Motor neuron (in vitro differentiated cells): ENCODE data around the gene MYO15B. TPM values are rescaled to one million over a fixed set of nuclear protein-coding genes. Genes with fewer than 3 reads are reported as not detected.

ENCODE experiments used
- ATAC-seq, 8 experiments: fragments of 200-7000 bp; cut with Tn5 transposase; replicated peaks in 6 of 8; 2 replicates each; pipeline ENCODE4 v1.8.0; 2021; ENCODE audit warnings: mild to moderate bottlenecking in 8 of 8, moderate library complexity in 8 of 8
- H3K27ac ChIP-seq, 2 donors: fragments of 250-450 bp; sonication (Bioruptor Pico); 2 replicates each; pipeline ENCODE4 v1.9.0; 2021; ENCODE audit warnings: antibody characterized with exemption in 2 of 2, mild to moderate bottlenecking in 2 of 2, moderate library complexity in 1 of 2
- H3K4me1 ChIP-seq, 2 donors: fragments of 250-450 bp; sonication (Bioruptor Pico); replicated peaks in 1 of 2; 2 replicates each; pipeline ENCODE4 v1.6.1; 2021; ENCODE audit warnings: antibody characterized with exemption in 2 of 2, mild to moderate bottlenecking in 2 of 2, moderate library complexity in 1 of 2
- H3K4me3 ChIP-seq, 5 donors: fragments of 250-450 bp; sonication (Bioruptor Pico); 2 replicates each; pipeline ENCODE4 v1.9.0; 2021; ENCODE audit warnings: antibody characterized with exemption in 5 of 5, mild to moderate bottlenecking in 5 of 5, moderate library complexity in 4 of 5
- WGBS, 10 experiments: fragments of 450-650 bp; shearing (Covaris generic); methylation state at CpG; one replicate each; pipeline ENCODE4 v1.0.0; 2022; 5-methylcytosine and 5-hydroxymethylcytosine counted together
- in situ Hi-C, 9 experiments: fragments of 400-800 bp; cut with MboI; loops; one replicate each; pipeline ENCODE4 v1.15.0; 2021; ENCODE audit warnings: low sequenced_read_pairs in 9 of 9, low pct_unique_long_range_greater_than_20kb in 2 of 9; ENCODE audit not compliant: unreplicated experiment in 9 of 9
- total RNA-seq, 8 experiments: library from RNA; unstranded; fragments of 300-600 nt; gene quantifications; 2 replicates each; pipeline versions ENCODE4 v1.2.3 to v1.2.4, GENCODE V29; 2022

MYO15B gene
- total RNA-seq, 8 experiments from 2014 or later: 2.9 to 31.5 (median 4.5) TPM

DNA sequence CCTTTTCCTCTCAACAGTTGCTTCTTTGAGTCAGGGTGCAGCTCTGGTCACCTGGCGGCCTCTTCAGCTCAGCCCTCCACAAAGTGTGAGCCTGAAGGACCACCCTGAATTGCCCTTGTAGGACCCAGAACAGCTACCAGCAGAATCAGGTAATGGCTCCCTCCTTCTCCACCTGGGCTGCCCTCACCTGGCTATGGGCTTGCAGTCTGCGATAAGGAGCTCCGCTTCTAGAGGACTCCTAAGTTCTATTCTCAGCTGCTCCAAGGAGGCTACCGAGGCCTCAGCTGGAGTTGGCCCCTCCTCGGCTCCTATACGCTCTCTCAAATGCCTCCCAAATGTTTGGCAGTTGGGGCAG lies 59.0 kb downstream of the MYO15B start:
- H3K4me3 ChIP-seq: no peak overlapping the region
- ATAC-seq: no peak
- WGBS, 10 experiments: 80 to 100% (median 98%) methylated on average over 1 to 3 of the region's 6 CpGs; no CpG with 5 or more reads in 6 of the 10 experiments
- peaks cover 7 to 10% of the 10 kb centered on the region in 2 donors for H3K4me1 ChIP-seq
- H3K27ac ChIP-seq: no peak overlapping the region
- in situ Hi-C loops: no loop called here

DNA sequence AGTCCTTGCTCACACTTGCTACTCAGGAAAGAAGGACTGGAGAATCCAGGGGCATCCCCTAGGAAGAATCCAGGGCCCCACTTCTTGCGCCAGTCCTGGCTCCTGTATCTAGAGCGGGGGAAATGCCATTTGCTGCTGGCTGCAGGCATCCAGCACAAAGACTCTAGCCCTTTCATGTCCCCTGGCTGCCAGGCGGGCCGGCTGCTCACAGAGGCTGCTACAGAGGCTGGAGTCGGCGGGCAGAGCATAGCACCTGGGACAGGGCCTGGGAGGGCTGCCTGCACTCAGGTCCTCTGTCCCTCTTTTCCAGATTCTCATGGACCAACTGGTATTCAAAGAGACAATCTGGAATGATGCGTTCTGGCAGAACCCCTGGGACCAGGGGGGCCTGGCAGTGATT lies 59.5 kb downstream of the MYO15B start:
- H3K4me3 ChIP-seq: no peak overlapping the region
- 87 to 100% (median 96%) methylated on average over 2 to 5 of the region's 7 CpGs; no CpG with 5 or more reads in 7 of the 10 experiments for WGBS, 10 experiments
- H3K27ac ChIP-seq: no peak overlapping the region
- in situ Hi-C loops: no loop called here
- no peak for ATAC-seq
- H3K4me1 ChIP-seq: peaks cover 7 to 10% of the 10 kb centered on the region in 2 donors

DNA sequence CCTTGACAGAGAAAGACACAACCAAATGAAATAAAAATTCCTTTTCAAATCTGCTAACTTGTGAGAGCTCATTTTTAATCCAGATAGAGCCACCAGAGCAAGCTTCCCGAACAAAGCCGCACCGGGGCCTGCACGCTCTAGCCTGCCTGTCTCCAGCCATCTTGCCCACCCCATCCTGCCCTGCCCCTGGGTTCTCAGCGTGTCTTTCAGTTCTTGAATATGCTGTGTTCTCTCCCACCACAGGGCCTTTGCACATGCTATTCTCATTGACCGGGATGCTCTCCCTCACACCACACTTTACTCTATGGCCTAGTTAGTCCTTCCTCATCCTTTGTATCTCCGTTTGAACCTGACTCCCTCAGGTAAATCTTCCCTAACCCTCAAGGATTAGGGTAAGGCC lies 60.3 kb downstream of the MYO15B start:
- in situ Hi-C loops: no loop called here
- ATAC-seq: no peak
- WGBS, 10 experiments: 90 to 100% (median 95%) methylated on average over 1 to 7 of the region's 7 CpGs; no CpG with 5 or more reads in 4 of the 10 experiments
- Histone ChIP-seq H3K4me3 (no peak overlapping the region), H3K4me1 (peaks cover 4 to 6% of the 10 kb centered on the region in 2 donors), H3K27ac (no peak overlapping the region)

DNA sequence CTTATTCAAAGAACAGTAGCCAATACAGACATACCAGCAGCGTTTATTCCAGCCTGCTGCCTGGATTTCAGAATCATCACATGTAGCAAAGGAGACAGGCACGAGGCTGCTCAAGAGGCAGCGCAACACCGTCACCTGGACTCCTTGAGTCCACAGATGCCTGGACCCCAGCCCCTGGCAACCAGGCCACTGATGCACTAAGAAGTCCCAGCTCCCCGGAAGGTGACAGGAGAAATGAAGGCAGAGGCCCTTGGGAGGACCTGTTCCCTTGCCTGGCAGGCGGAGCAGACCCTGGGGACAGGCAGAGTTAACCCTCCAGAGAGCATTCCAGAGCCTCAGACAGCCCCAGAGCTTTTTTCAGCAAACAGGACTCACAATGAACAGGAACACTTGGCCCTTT lies 62.1 kb downstream of the MYO15B start:
- 60 to 100% (median 83%) methylated on average over 1 to 2 of the region's 6 CpGs; no CpG with 5 or more reads in 4 of the 10 experiments for WGBS, 10 experiments
- ATAC-seq: no peak
- in situ Hi-C loops: no loop called here
- Histone ChIP-seq H3K4me1 (no peaks in the 10 kb centered on the region), H3K27ac (no peak overlapping the region), H3K4me3 (no peak overlapping the region)

DNA sequence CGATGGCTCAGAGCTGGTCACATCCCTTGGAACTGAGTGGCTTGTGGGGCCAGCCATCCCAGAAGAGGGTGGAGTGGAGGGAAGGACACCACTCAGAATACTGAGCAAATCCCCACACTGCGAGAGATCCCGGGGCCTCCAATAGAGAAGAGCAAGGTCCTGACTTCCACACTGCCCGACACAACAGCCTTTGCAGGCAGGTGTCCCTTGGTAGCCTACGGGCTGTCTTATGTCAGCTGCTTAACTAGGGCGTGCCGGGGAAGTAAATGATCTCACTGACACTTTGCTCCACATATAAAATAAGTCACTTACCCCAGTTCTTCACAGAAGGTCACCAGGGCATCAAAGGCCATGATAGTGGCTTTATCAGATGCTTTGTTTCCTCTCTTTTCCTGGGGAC lies 63.3 kb downstream of the MYO15B start:
- WGBS, 10 experiments: 83 to 100% (median 100%) methylated on average over 1 to 6 of the region's 7 CpGs; no CpG with 5 or more reads in 5 of the 10 experiments
- H3K27ac ChIP-seq: no peak overlapping the region

DNA sequence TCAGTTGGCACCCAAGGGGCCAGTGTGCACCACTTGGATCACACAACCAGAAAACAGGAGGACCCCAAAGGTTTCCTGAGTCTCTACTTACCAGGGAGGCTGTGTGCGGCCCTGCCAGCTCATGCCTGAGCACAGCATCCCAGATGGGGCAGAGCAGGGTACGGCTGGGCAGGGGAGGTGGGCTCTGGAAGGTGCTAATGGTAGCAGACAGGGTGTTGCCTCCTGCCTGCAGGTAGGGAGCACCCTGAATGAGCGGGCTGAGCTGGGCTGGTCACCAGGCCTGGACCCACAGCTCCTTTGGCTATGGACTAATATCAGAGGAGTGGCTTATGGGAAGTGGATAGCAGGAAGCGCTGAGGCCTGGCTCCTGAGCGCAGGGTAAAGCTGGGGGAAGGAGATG lies 64.7 kb downstream of the MYO15B start:
- Histone ChIP-seq H3K4me1 (no peaks in the 10 kb centered on the region), H3K4me3 (no peak overlapping the region), H3K27ac (no peak overlapping the region)
- in situ Hi-C loops: no loop called here
- ATAC-seq: no peak
- 80 to 100% (median 98%) methylated on average over 1 to 4 of the region's 5 CpGs; no CpG with 5 or more reads in 5 of the 10 experiments for WGBS, 10 experiments

More for the DNA sequence above, 63.3 kb downstream of the MYO15B start:
- Histone ChIP-seq H3K4me1 (no peaks in the 10 kb centered on the region), H3K4me3 (no peak overlapping the region)
- in situ Hi-C loops: no loop called here
- ATAC-seq: no peak

DNA sequence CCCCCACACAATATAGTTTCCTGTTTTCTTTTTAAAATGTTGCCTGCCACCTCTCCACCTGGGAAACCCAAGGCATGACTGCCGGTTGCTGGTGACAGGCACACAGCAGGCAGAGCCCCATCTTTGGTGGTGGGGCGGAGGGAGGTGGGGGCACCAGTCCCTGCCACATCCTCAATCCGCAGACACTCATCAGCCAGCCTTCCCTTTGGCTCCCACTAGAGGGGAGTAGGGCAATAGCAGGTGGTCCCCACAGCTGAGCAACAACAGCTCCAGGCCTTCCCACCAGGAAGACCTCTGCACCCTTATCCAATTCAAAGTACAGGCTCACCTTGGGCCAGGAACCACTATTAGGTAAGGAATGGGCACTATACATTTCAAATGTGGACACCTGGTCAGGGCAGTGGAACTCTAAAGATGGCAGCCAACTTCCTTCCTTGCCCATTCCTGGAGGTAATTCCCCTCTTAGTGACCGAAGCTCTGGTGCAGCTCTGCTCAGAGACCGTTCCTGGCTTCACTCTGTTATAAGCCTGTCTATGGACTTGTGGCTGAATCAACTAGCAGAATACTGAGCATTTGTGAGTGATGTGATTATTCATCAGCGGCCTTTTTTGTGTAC lies 65.4 kb downstream of the MYO15B start:
- H3K4me3 ChIP-seq: no peak overlapping the region
- 33 to 100% (median 69%) methylated on average over 1 to 4 of the region's 6 CpGs; no CpG with 5 or more reads in 3 of the 10 experiments for WGBS, 10 experiments
- in situ Hi-C loops: no loop called here
- H3K27ac ChIP-seq: no peak overlapping the region
- no peaks in the 10 kb centered on the region for H3K4me1 ChIP-seq
- peak in 7 of 8 experiments; percentile 20 to 75 (median 48) for ATAC-seq

DNA sequence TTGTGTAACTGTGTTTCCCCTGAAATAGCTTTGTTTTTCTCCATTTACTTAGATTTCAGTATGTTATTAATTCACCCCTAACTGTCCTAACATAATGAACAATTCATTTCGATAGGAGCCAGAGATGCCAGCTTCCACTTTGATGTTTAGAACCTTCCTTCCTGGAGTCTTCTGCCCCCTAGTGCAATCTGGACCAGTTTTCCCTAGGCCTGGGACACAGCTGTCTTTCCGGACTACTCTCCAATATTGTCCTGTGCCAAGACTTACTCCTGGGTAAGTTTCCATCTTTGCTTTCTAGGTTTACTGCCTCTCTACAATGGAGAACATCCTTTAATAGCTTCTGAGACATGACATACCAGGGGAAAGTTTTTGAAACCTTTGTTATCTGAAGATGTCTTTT lies 66.6 kb downstream of the MYO15B start:
- no peak for ATAC-seq
- Histone ChIP-seq H3K4me1 (no peaks in the 10 kb centered on the region), H3K4me3 (no peak overlapping the region), H3K27ac (no peak overlapping the region)
- in situ Hi-C loops: no loop called here
- 10 to 100% (median 67%) methylated on average over 1 to 2 of the region's 2 CpGs for WGBS, 10 experiments

DNA sequence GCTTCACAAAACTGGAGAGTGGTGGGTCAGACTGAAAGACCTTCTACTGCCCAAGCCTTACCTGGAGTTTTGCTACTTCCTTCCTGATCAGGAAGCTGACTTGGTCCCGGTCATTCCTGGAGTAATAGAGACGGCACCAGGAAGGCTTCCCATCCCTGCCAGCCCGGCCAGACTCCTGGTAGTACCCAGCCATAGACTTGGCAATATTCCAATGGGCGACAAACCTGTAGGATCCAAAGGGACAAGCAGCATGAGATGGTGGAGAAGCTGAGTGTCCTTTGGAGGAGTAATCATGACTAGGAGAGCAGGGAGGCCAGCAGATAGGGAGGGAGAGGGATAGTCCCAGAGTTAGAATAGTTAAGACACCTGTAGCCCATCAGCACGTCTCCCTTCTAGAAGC lies 70.6 kb downstream of the MYO15B start:
- in situ Hi-C loops: no loop called here
- no peak overlapping the region for H3K4me3 ChIP-seq

DNA sequence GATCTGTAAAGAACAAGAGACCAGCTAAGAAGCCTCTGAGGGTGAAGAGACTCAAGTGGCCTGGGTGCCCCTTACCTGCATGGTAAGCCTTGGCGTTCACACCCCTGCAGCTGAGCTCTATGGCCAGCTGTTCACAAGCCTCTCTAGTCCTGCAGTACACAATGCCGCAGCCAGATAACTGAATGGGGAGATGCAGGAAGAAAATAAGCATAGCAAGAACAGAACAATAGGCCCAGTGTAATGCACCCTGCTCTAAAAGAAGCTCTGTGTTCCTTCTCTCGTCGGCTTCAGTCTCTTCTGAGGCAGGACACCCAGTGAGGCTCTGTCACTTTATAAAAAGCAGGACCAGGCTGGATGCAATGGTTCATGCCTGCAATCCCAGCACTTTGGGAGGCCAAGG lies 73.9 kb downstream of the MYO15B start:
- no peak for ATAC-seq
- H3K4me1 ChIP-seq: peaks cover 7 to 8% of the 10 kb centered on the region in 2 donors
- H3K4me3 ChIP-seq: no peak overlapping the region
- in situ Hi-C loops: no loop called here
- WGBS, 10 experiments: 40 to 91% (median 80%) methylated on average over 1 to 3 of the region's 4 CpGs; no CpG with 5 or more reads in 7 of the 10 experiments
- H3K27ac ChIP-seq: no peak overlapping the region

More for the DNA sequence above, 70.6 kb downstream of the MYO15B start:
- no peaks in the 10 kb centered on the region for H3K4me1 ChIP-seq
- no peak overlapping the region for H3K27ac ChIP-seq
- no peak for ATAC-seq
- WGBS, 10 experiments: 60 to 100% (median 94%) methylated on average over 1 to 4 of the region's 5 CpGs; no CpG with 5 or more reads in 4 of the 10 experiments

DNA sequence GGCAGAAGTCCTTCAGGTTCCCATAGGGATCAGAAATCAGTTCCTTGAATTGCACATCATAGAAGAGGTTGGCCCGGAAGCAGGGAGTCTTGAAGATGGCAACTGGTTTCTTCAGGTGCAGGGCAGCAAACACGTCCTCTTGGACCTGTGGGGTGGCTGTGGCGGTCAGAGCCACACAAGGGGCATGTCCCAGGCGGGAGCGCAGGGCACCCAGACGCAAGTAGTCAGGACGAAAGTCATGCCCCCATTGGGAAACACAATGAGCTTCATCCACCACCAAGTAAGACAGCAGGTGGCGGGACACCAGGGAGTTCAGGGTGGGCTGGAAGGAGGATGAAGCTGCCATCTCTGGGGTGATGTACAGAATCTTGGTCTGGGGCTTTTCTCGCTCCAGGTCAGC lies 74.9 kb downstream of the MYO15B start:
- ATAC-seq: no peak

DNA sequence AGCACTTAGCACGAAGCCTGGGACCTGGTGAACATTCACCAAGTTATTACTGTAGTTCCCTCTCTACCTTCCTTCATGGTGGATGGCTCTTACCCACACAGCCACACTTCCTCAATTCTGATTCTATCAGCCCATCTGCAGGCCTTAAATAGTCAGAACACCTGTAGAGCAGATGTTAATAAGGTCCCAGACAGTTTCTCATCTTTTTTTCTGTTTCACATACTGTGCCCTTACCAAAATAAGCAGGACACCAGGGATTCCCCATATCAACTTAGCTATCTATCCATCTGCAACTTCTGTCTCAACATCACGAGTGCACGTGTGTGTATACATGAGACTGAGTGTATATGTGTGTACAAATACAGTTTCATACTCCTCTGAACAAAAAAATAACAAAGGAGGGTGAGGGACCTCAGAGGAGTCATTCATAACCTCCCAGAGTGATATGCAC lies 76.5 kb downstream of the MYO15B start:
- in situ Hi-C loops: no loop called here
- Histone ChIP-seq H3K27ac (no peak overlapping the region), H3K4me1 (peaks cover 13 to 14% of the 10 kb centered on the region in 2 donors), H3K4me3 (no peak overlapping the region)
- ATAC-seq: no peak
- 68 to 100% (median 88%) methylated on average over 1 to 3 of the region's 3 CpGs; no CpG with 5 or more reads in 1 of the 10 experiments for WGBS, 10 experiments

More for the DNA sequence above, 74.9 kb downstream of the MYO15B start:
- no peak overlapping the region for H3K27ac ChIP-seq
- H3K4me1 ChIP-seq: peaks cover 7 to 8% of the 10 kb centered on the region in 2 donors
- 80 to 100% (median 93%) methylated on average over 1 to 4 of the region's 9 CpGs; no CpG with 5 or more reads in 6 of the 10 experiments for WGBS, 10 experiments
- in situ Hi-C loops: no loop called here
- no peak overlapping the region for H3K4me3 ChIP-seq

DNA sequence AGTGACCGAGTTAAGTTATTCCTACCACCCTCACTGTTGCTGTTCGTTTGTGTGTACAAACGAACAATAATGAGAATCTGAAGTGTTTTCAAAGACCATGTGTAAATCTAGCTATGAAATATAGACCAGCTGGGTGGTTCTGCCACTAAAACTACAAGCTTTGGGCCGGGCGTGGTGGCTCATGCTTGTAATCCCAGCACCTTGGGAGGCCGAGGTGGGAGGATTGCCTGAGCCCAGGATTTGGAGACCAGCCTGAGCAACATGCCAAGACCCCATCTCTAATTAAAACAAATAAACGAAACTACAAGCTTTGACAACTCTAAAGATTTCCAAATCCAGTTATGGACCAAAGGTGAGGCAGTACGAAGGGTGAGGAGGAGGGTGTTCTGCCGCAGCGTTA lies 78.4 kb downstream of the MYO15B start:
- WGBS, 10 experiments: 50 to 95% (median 80%) methylated on average over 1 to 10 of the region's 10 CpGs
- Histone ChIP-seq H3K4me3 (peak overlapping the region; percentile 82 to 95 (median 89)), H3K27ac (no peak overlapping the region), H3K4me1 (peaks cover 13 to 14% of the 10 kb centered on the region in 2 donors)
- in situ Hi-C loops: no loop called here
- ATAC-seq: no peak
